Psoas muscle (tissue), 8 donors: ENCODE measurements around the gene HIGD2A. TPM values are rescaled to one million over a fixed set of nuclear protein-coding genes. Genes with fewer than 3 reads are reported as not detected.

Experiments
- ATAC-seq, 4 donors: fragments of 200-7000 bp; cut with Tn5 transposase; one replicate each; pipeline ENCODE4 v1.9.1; 2020; ENCODE audit warnings: moderate library complexity in 3 of 4, mild to moderate bottlenecking in 2 of 4
- DNase-seq, 2 donors: peaks; one replicate each; pipeline ENCODE4 v3.0.0-alpha.2; 2020
- H3K27ac ChIP-seq: fragments of 200-600 bp; one replicate; pipeline ENCODE4 v1.8.0; 2022
- H3K27me3 ChIP-seq, 3 donors: fragments of 200-600 bp in 1 of 3; one replicate each; pipeline versions ENCODE4 v1.6.1 to v1.8.0; 2013 to 2022; ENCODE audit warnings: low read length in 2 of 3, mild to moderate bottlenecking in 2 of 3, moderate library complexity in 1 of 3; ENCODE audit not compliant: insufficient read depth in 3 of 3
- H3K36me3 ChIP-seq, 2 donors: fragments of 200-600 bp in 1 of 2; one replicate each; pipeline versions ENCODE4 v1.6.1 to v1.8.0; 2013 to 2022; ENCODE audit warnings: low read depth in 1 of 2, mild to moderate bottlenecking in 1 of 2, moderate library complexity in 1 of 2; ENCODE audit not compliant: insufficient read depth in 1 of 2
- H3K4me1 ChIP-seq: fragments of 200-600 bp; one replicate; pipeline ENCODE4 v1.8.0; 2022
- H3K4me3 ChIP-seq: fragments of 200-600 bp; one replicate; pipeline ENCODE4 v1.8.0; 2022; ENCODE audit warnings: mild to moderate bottlenecking
- H3K9me3 ChIP-seq: fragments of 200-600 bp; one replicate; pipeline ENCODE4 v1.8.0; 2022
- WGBS, 3 donors: extraction: QIAGEN DNeasy Blood & Tissue Kit; methylation state at CpG; one replicate each; pipeline versions ENCODE4 v1.1.6 to v1.1.7; 2013; 5-methylcytosine and 5-hydroxymethylcytosine counted together
- intact Hi-C, 2 donors: fragments of 100-400 bp; cut with DNase I; formaldehyde crosslinking; loops; one replicate each; pipeline versions ENCODE4 v1.11.0 to v1.14.2; 2022
- polyA plus RNA-seq, 3 donors: library from polyadenylated mRNA; stranded (reverse); fragments of 200-250 nt; gene quantifications; one replicate each; pipeline ENCODE4 v1.2.3, GENCODE V29; 2013
- total RNA-seq, 4 donors: library from RNA; stranded (reverse); fragmentation: NEBNext Ultra II Directional in 2 of 4; extraction: Animal tissue kit (Norgen Biotek cat#: 25700) in 2 of 4; gene quantifications; one replicate each; pipeline versions ENCODE4 v1.2.1 to v1.2.4, GENCODE V29; 2021 to 2023
- TF ChIP-seq, protein P1 (sequence below): fragments of 200-600 bp; IDR thresholded peaks from one replicate; pipeline ENCODE4 v1.8.0; 2022; ENCODE audit warnings: antibody characterized with exemption
- donor health status: healthy with polysubstance abuse.
- donor health status: DM: no; HTN: no; CAD: no; lungs with moderate emphysema.
- donor health status: Bipolar disorder and iron deficiency.
- donor health status: healthy.
- donor health status: DM: yes; HTN: yes; CAD: no.
- donor health status: DM: no; HTN: no; CAD: no.
- donor health status: DM: no; HTN: no; CAD: no.
- donor health status: DM: yes; HTN: yes; CAD: no.

The HIGD2A gene
- total and polyA plus RNA-seq, 7 donors = 181 to 429 (median 215) TPM

DNA sequence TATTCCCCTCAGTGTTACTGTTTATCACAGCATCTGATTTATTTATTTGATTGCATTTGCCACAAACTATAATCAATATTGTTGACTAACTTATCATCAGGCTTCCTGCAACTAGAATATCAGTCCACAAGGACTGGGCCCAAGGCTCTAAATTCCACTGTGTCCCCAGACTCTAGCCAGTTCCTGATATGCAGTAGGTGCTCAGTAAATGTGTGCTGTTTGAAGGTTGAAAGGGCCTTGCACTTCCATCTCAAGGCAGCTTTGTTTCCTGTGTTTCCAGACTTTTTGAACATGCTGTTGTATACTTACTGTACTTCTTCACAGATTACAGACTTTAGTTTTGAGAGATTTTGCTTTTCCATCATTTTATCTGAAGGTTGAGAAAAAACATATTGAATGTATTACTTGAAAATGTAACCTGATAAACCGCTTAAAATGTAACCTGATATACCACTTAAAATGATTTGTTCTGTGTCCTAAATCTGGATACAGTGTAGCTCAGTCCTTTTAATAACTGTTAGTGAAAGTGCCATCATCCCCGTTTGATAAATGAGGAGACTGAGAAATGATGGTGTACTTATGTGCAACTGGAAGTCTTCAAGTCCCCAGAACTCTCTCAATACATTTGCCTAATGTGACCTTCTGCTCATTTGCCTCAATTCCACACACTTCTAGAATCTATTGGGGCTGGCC is 45.6 kb upstream of the HIGD2A start:
- H3K4me1 ChIP-seq = no peaks in the 10 kb centered on the region
- H3K27ac ChIP-seq = no peak overlapping the region
- no peaks in the 10 kb centered on the region for H3K27me3 ChIP-seq
- DNase-seq = no peak
- H3K36me3 ChIP-seq = peaks cover 12 to 56% of the 10 kb centered on the region in 2 donors
- 16 to 29% (median 18%) methylated on average over 2 of the region's 2 CpGs for WGBS, 3 donors
- intact Hi-C loops = no loop called here
- no peak overlapping the region for H3K4me3 ChIP-seq
- peak in 1 of 4 donors; percentile 57 for ATAC-seq
- H3K9me3 ChIP-seq = no peaks in the 10 kb centered on the region
- TF ChIP-seq, protein P1, sequence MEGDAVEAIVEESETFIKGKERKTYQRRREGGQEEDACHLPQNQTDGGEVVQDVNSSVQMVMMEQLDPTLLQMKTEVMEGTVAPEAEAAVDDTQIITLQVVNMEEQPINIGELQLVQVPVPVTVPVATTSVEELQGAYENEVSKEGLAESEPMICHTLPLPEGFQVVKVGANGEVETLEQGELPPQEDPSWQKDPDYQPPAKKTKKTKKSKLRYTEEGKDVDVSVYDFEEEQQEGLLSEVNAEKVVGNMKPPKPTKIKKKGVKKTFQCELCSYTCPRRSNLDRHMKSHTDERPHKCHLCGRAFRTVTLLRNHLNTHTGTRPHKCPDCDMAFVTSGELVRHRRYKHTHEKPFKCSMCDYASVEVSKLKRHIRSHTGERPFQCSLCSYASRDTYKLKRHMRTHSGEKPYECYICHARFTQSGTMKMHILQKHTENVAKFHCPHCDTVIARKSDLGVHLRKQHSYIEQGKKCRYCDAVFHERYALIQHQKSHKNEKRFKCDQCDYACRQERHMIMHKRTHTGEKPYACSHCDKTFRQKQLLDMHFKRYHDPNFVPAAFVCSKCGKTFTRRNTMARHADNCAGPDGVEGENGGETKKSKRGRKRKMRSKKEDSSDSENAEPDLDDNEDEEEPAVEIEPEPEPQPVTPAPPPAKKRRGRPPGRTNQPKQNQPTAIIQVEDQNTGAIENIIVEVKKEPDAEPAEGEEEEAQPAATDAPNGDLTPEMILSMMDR = no peak

DNA sequence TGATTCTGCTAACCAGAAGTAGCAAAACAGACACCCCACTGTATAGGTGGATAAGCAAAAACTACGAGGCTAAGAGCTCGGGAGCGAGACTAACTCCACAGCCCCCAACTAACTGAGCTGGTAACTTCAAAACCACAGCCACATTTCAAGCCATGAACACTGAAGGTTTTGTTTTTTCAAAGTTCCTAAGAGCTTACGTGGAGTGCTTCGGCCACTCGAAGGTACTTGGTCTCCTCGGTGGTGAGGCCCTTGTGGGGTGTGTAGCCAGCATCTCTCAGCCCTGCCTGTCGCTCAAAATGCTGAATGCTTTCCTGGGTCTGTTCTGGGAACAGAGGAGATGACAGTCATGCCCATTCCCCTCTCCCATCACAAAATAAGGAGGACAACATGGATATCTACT is 38.1 kb upstream of the HIGD2A start:
- TF ChIP-seq, protein P1 = no peak
- H3K9me3 ChIP-seq = no peaks in the 10 kb centered on the region
- no peaks in the 10 kb centered on the region for H3K27me3 ChIP-seq
- no peak overlapping the region for H3K4me3 ChIP-seq
- intact Hi-C loops = no loop called here
- H3K36me3 ChIP-seq = peaks cover 14 to 100% of the 10 kb centered on the region in 2 donors
- H3K27ac ChIP-seq = no peak overlapping the region
- DNase-seq = no peak
- peaks cover 10% of the 10 kb centered on the region for H3K4me1 ChIP-seq
- no peak for ATAC-seq
- 93 to 96% (median 94%) methylated on average over 8 of the region's 8 CpGs for WGBS, 3 donors

DNA sequence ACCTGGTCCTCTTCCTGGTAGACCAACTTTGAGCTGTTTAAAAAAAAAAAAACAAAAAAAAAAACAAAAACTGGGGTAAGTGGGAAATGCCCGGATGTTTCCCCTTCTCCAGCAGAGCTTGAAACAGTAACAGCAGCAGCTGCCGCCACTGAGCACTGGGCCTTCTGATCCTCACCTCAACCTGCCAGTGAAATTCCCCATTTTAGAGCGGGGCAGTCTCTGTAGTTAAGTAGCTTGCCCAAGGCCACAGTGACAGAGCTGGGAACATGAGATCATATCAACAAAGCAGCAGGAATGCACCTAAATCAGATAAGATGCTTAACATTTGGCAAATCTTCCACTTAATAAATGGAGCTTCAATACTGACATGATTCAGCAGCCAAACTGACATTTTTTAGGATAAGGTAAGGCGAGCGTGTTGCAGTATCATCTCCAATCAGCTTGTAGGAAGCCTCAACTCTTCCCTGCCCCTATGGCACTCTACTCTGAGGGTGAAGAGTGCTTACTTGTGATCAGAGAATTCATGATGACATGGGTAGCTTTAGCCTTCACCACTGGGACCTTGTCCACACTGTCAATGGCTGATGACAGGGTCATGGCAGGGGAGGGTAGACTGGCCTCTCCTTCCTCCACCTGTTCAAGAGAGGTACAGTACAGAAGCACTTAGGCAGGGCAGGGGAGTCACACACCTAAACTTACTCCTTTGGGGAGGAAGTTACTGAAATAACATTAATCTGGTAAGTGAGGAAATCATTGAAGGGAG is 36.3 kb upstream of the HIGD2A start:
- peaks cover 14 to 99% of the 10 kb centered on the region in 2 donors for H3K36me3 ChIP-seq
- intact Hi-C loops = no loop called here
- ATAC-seq = no peak

DNA sequence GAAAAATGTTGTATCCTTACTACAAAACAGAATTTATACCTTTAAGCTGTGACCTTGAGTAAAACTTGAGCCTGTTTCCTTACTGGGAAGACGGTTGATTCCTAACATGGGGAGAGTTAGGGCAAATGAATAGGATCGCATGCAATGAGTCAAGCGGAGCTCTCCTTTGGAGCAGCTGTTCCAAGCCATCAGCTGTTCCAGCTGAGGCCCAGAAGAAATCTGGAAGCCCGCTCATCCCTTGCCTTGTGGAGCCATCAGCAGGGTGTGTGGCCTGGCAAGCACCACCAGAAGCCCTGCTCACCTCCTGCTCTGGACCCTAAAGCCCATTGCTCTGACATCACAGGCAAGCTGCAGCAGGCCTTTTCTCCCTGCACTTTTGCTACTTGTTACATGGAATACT is 35.0 kb upstream of the HIGD2A start:
- ATAC-seq = peak; percentile 82 to 89 (median 84)
- intact Hi-C loops = no loop called here
- Histone ChIP-seq H3K4me1 (peaks cover 10% of the 10 kb centered on the region), H3K27me3 (no peaks in the 10 kb centered on the region), H3K27ac (peak overlapping the region; percentile 48), H3K4me3 (no peak overlapping the region), H3K9me3 (no peaks in the 10 kb centered on the region), H3K36me3 (peaks cover 10 to 99% of the 10 kb centered on the region in 2 donors)
- no peak for DNase-seq
- TF ChIP-seq, protein P1 = no peak
- 42 to 47% (median 46%) methylated on average over 4 of the region's 4 CpGs for WGBS, 3 donors

More for the DNA sequence above, 36.3 kb upstream of the HIGD2A start:
- peaks cover 10% of the 10 kb centered on the region for H3K4me1 ChIP-seq
- no peaks in the 10 kb centered on the region for H3K27me3 ChIP-seq
- DNase-seq = no peak
- no peak overlapping the region for H3K27ac ChIP-seq
- no peak overlapping the region for H3K4me3 ChIP-seq
- TF ChIP-seq, protein P1 = no peak
- H3K9me3 ChIP-seq = no peaks in the 10 kb centered on the region
- WGBS, 3 donors = 90 to 98% (median 91%) methylated on average over 5 of the region's 5 CpGs
